Activated CD8-positive, alpha-beta memory T cell treated with anti-CD3 and anti-CD28 coated beads for 1 hour (primary cell): ENCODE results near the gene ANAPC4.
"Not testable (repeated sequence)": the region's sequence is repeated elsewhere in the genome, so short reads cannot be mapped to it uniquely, and the experiment has no call there.

Experiments used
- DNase-seq, 2 donors: peaks; one replicate each; pipeline ENCODE4 v3.0.0-alpha.2; 2020; ENCODE audit warnings: low read depth in 1 of 2; ENCODE audit errors: extremely low read depth in 1 of 2

The ANAPC4 gene, protein sequence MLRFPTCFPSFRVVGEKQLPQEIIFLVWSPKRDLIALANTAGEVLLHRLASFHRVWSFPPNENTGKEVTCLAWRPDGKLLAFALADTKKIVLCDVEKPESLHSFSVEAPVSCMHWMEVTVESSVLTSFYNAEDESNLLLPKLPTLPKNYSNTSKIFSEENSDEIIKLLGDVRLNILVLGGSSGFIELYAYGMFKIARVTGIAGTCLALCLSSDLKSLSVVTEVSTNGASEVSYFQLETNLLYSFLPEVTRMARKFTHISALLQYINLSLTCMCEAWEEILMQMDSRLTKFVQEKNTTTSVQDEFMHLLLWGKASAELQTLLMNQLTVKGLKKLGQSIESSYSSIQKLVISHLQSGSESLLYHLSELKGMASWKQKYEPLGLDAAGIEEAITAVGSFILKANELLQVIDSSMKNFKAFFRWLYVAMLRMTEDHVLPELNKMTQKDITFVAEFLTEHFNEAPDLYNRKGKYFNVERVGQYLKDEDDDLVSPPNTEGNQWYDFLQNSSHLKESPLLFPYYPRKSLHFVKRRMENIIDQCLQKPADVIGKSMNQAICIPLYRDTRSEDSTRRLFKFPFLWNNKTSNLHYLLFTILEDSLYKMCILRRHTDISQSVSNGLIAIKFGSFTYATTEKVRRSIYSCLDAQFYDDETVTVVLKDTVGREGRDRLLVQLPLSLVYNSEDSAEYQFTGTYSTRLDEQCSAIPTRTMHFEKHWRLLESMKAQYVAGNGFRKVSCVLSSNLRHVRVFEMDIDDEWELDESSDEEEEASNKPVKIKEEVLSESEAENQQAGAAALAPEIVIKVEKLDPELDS

DNA sequence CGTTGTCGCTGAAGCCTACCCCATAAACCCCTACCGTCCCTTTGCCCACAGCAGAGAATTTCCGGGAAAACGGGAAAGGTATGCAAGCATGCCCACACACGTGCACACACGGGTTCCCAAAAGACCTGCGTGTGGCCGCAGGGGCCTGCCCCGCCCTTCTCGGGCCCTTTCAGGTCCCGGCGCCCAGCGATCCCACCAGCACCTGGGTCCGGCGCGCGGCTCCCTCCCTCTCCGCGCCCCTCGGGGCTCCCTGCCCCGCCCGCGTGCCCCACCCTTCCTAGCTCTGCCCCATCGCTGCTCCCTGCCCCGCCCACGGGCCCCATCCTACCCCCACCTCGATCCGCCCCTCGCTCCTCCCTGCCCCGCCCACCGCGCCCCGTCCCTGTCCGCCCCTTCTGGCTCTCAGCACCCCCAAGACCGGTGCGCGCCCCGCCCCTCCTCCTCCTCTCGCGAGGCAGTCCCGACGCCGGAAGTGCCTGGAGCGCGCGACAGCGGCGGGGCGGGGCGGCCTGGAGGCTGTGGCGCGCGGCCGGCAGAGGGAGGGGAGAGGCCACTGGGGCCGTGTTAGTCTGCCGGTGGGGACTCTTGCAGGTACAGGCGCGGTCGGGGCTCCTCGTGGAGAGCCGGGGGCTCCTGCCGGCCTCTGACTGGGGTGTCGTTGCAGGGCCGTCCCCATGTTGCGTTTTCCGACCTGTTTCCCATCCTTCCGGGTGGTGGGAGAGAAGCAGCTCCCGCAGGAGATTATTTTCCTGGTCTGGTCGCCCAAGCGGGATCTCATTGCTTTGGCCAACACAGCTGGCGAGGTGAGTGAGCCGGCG lies at the start of gene ANAPC4:
ANAPC4 (plus strand) TSS at position 510 of the 818 bp plus-strand sequence; CDS start at position 675, 165 bp downstream.
- DNase-seq, result peak; percentile 98 to 99

DNA sequence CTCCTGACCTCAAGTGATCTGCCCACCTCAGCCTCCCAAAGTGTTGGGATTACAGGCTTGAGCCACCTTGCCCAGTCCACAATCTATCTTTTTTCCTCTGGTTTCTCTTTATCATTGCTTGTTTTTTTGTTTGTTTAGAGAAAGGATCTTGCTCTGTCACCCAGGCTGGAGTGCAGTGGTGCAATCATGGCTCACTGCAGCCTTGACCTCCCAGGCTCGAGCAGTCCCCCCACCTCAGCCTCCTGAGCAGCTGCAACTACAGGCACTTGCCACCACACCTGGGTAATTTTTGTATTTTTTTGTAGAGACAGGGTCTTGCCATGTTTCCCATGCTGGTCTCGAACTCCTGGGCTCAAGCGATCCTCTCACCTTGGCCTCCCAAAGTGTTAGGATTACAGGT lies 48.6 kb upstream of the ANAPC4 start:
- DNase-seq, result not testable (repeated sequence)

DNA sequence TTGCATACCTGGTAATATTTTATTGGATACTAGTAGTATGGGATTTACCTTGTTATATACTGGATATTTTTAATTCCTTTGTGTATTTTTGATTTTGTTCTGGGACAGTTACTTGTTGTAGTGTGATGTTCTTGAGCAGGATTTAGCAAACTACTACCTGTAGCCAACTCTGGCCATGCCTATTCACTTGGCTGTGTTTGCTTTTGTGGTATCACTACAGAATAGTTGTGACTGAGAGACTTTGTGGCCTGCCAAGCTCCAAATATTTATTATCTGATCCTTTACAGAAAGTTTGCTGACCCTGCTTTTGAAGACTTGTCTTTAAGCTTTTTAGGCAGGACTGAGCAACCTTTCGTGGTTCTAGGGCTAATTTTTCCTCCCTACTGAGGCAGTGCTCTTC lies 46.7 kb upstream of the ANAPC4 start:
- no peak for DNase-seq

DNA sequence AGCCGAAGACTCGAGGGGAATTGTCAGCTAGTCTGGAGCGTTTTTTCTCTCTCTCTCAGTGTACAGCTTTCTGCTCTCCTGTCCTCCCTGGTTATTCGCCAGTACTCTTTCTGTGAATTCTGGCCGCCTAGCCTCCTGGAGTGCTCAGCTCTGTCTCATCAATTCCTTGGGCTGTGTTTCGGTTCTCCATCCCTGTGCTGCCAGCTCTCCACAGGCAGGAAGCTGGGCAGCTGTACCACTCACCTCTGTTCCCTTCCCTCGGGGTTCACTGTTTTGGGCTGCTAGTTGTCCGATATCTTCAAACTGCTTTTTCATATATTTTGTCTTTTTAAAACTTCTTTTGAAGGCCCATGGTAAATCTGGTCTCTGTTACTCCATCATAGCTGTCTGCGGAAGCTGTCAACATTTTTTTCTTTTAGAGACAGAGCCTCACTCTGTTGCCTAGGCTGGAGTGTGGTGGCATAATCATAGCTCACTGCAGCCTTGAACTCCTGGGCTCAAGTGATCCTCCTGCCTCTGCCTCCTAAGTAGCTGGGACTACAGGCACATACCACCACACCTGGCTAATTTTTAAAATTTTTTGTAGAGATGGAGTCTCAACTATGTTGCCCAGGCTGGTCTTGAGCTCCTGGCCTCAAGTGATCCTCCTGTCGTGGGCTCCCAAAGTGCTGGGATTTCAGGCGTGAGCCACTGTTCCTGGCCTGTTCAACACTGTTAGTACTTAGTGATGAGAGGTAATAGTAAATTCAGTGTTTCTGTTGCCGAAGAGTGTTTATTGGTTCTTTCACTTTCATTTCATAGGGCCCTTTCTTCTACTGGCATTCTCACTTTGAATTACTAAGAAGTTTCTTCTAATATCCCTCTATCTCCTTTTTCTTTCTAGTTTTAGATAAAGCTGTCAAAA lies 45.9 kb upstream of the ANAPC4 start:
- DNase-seq, result no peak

DNA sequence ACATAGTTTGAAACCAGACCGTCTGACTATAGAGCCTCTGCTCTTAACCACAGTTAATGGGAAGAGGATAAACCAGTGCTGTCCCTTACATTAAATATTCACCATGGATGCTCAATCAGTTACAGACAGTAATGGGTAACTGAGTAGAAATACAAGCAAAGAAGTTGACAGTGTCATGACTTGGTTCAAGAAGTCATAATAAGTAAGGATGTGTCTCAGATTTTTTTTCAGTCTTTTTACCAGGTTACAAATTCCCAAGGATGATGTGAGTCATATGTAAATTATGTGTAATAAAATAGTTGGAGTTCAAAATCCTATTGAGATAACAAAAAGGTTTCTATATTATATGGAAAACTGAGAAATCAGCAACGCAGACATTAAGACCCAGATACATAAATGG lies 33.4 kb upstream of the ANAPC4 start:
- DNase-seq, result no peak

DNA sequence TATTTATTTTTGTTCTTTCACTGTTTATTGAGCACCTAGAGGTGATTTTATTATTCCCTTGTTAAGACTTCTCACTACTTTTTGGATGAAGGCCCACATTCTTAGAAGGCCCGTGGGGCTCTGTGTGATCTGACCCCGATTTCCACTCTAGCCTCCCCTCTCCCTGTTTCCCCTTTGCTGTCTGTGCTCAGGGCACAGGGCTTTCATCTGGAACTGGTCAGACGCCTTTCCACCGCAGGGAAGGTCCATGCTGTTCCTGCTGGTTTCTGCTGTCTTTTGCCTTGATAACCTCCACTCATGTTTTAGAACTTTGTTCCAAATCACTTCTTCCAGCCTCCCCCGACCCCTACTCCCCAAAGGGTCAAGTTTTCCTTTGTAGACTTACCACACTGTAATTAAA lies 31.3 kb upstream of the ANAPC4 start:
- no peak for DNase-seq

DNA sequence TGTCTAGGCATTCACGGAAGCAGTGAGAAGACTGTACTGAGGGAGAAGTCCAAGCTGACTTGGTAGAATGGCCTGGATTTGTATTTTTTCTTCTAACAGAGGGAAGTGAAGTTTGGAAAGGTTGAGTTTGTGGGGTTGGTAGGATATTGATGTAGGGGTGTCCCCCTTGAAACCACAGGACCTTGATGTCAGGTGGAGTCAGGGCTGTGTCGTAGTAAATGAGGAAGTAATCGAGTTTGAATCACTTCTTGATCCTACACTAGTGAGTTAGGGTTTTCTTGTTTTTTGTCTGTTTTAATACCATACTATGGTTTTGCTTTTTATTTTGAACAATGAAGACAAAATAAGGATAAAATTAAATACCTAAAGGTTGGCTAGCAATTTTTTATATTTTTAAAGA lies 30.1 kb upstream of the ANAPC4 start:
- DNase-seq, result no peak

DNA sequence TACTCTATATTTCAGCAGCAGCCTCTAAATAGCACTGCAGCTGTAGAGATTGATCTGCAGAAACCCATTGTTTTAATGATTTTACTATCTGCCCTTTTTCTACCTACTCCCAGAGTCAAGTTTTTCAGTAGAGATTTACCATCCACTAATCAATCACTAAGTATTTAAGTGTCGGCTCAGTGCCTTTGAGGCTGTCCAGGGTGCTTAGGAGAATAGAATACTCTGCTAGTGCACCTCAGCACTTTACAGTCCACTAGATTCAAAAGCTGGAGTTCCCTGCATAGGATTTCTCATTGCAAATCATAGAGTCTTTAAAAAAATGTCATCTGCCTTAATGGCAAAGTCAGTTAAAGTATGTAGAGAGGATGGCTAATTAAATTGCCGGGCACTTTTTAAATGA lies 29.6 kb upstream of the ANAPC4 start:
- DNase-seq, result no peak

DNA sequence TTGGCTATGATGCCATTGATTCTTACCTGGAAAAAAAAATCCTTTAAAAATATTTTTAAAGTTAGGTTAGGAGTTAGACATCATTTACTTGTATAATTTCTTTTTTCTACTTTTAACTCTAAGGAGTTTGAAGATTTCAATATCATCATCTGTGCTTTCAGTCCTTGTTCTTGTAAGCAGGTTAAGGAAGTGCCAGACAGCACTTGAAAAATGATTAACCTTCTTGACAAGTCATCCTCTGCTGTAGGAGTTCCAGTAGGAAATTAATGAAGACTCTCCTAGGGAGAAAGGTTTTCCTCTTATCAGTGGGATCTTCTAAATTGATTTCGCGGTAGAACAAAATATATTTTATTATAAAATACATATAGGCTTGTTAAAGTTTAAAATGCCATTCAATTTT lies 29.1 kb upstream of the ANAPC4 start:
- DNase-seq, result no peak

DNA sequence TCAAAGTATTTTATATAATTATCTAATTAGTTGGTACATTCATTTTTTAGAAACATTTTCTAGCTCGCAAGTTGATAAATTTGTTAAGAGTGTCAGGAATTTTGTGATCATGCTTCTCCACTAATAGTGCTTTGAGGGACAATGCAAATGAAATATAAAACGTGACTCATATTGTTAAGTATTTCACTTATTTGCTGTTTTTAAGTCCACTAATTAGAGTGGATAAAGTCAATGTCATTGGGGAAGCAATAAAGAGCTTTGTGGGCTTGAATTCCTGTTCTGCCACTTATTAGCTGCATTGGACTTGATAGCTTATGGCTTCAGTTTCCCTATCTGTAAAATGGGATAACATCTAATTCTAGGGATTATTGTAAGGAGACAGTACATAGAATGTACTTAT lies 26.5 kb upstream of the ANAPC4 start:
- no peak for DNase-seq

DNA sequence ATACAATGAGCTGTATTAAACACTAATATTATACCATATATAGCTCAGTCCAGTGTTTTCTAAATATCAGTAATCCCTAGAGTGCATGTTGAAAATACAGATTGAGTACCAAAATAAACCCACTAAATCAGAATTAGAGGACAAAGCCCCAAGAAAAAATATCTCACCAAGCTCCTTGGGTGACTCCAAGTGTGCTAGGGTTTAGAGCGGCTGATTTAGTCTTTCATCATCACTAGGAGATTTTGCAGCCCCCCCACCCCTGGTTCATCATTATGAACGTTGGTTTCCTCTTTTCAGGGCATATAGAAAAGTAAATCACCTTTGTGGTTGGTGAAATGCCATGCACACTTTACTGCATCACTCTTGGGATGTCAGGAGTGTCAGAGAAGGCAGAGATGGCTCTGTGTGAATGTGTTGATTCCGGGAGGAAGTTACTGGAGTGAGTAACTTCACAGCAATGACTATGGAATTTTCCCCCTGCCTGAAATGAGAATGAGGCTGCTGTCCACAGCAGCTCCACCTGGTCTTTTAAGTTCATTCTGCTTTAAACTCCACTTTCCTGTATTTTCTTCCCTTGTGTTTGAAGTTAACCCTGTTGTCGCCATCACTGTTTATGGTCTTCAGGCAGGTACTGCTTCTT lies 25.2 kb upstream of the ANAPC4 start:
- DNase-seq, result no peak

DNA sequence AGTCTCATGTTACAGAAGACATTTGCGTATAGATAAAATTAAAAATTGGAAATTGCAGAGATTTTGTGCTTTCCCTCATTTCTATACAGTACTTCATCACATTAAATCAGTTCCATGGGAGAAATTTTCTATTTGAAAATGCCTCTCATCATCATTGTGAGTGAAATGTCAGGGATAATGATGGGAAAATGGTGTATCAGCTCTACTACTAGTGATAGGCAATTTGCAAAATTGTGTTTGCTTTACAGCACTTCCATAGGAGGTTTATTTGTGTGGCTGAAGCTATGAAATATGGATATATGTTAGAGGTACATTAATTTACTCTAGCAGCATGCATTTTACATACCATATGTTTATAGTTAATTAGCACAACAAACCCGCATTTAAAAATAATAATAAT lies 21.0 kb upstream of the ANAPC4 start:
- no peak for DNase-seq

DNA sequence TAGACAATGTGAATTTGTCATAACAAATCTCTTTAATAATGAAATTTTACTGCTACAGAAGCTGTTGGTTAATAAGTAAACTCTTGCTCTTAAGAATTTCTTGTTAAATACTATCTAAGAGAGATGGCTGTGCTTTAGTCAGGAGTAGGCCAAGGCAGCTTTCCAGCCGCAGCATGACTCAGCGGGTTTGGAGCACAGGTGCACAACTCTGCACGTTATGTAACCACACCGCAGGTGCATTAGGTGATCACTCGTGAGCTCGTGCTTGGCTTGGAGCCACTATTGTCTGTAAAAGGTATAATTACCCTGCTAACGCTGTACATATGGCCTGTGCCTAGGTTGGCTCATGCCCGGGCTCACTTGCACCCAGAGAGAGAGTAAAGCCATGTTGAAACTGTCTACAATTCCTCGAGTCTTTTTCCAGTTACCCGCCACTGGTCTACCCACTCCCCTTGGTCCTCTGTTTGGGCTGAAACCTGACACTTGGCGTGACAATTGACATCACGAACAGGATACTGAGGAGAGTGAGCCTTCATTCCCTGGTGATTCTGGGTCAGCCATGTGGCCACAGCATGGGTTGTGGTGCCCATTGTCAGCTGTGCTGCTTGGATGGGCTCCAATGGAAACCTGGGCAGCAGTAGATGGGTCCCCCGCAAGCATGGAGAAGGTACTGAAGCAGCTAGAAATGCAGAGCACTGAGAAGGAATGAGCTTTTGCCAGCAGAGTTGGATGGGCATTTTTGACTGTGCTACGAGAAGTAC lies 18.4 kb upstream of the ANAPC4 start:
- no peak for DNase-seq

DNA sequence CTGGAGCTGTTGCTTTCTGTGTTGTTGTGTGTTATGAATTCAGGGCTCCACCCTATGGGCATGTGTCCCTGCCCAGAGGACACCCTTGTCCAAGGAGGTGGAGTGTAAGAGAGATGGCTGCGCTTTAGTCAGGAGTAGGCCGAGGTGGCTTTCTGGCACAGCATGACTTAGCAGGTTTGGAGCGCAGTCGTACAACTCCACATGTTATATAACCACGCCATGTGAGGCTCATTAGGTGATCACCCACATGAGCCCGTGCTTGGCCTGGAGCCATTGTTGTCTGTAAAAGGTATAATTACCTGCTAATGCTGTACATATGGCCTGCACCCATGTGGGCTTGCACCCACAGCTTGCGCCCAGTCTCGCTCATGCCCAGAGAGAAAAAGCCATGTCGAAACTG lies 15.8 kb upstream of the ANAPC4 start:
- DNase-seq, result no peak

DNA sequence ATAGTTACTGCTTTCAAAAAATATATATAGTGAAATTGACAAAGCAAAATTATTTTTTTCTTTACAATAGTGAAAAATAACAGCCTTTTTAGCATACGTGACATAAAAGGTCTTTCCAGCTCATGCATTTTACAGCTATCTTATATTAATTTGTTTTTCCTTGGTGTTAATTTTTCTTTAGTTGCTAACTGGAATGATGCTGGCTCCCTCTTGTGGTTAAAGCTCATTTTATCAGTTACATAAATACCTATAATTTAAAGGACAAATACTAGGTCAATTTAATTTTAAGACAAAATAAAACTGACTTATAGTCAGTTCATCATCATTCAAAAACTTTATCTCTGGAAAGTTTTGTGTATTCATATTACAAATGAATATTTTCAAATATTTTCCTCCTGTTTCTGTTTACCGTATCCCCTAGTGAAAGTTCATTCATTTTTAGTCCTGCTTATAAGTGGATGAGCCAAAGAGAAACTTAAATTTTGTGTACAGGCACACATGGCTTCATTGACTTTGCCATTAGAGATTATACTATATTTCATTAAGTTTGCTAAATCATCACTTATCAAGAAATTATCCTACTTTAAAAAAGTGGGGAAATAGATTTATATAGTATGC lies 9.9 kb upstream of the ANAPC4 start:
- DNase-seq, result no peak

DNA sequence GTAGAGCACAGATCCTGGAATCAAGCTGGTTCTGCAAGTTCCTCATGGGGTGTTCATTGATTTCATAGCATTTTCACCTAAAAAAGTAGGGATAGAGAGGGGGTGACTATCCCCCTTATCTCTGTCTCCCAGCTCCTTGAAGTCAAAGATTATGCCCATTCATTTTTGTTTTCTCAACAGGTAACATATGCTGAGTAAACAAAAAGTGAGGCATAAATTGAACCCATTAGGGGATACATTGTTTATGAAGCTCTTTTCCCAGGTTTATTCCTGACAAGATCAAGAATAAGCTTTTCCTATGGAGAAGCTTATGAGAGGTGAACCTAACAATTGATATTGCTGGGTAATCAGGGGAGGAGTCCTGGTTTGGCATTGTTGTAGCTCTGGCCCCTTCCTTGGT lies 9.2 kb upstream of the ANAPC4 start:
- DNase-seq, result no peak

DNA sequence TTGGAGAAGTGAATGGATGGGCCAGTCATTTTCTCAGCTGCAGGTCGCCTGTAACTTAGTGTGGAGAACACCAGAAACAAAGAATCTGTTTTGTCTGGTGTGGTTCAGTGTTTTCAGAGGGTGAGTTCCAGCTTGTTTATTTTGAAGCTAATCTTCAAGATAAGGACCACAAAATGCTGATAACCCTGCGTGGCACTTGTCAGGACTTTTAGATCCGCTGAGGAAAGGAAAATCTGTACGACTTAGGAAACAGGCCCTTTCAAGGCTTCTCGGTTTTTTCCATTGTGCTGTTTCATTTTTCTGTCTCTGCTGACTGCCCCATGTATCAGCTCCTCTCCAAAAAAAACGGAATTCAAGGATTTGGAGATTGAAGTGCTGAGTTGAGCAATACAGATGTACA lies 8.7 kb upstream of the ANAPC4 start:
- no peak for DNase-seq

DNA sequence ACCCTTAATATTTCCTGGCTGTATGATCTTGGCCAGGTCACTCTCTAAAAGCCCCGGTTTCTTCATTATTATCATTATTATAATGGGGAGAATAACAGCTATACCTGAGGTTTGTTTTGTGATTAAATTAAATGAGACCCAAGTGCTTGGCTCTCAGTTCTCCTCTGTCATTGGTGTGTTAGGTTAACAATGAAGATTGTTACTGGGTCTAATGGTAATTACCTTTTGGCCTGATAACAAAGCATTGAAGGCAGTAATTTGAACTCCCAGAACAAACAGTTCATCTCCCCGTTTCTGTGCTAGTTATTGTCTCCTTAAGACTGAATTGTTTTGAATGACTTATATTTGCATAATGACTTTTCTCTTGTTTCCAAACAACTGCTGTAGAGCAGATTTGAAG lies 6.8 kb upstream of the ANAPC4 start:
- DNase-seq, result no peak

DNA sequence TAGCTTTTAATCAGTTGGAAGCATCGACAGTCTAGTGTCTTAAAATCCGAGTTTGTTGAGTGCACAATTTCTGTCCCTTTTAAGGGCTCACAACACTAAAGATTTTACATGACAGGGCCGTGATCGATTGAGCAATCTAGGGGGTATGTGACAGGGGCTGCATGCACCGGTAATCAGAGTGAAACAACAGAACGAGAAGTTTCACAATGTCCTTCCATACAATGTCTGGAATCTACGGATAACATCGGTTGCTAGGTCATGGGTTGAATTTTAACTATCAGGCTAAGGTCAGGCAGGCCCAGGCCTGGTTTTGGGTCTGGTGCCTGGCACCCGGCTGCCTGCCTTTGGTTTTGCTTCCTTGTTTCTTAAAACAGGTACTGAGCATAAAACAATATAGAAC lies 4.5 kb upstream of the ANAPC4 start:
- DNase-seq, result not testable (repeated sequence)
